Panc1 (cell line): Measurements from ENCODE around the gene CORO1C. TPM values are rescaled to one million over a fixed set of nuclear protein-coding genes. Genes with fewer than 3 reads are reported as not detected.

ENCODE experiments used
- ATAC-seq: fragments of 200-7000 bp; cut with Tn5 transposase; 2 replicates; pipeline ENCODE4 v1.9.1; 2020; ENCODE audit warnings: mild to moderate bottlenecking, moderate library complexity
- BruUV-seq: library from RNA; stranded (reverse); fragments of 400-500 nt; replicated peaks from 2 replicates; lab custom pipeline; 2021; lab: Mats Ljungman, UMichigan
- CTCF ChIA-PET: fragments of 300-600 bp; sonication (Branson Sonifier 250); formaldehyde crosslinking; loops from one replicate; lab custom pipeline; 2022; ENCODE audit warnings: antibody characterized with exemption; lab: Charles Lee
- POLR2A ChIA-PET: fragments of 300-600 bp; sonication (Branson Sonifier 250); formaldehyde crosslinking; loops from one replicate; lab custom pipeline; 2022; ENCODE audit warnings: antibody characterized with exemption; lab: Charles Lee
- DNase-seq: peaks from one replicate; pipeline ENCODE4 v3.0.0-alpha.2; 2010; ENCODE audit warnings: low read depth, low spot score
- H3K27ac ChIP-seq: 2 replicates; pipeline ENCODE4 v1.5.1; 2011; ENCODE audit warnings: mild to moderate bottlenecking, low read length, inconsistent platforms
- H3K27me3 ChIP-seq: fragments of 200-500 bp; sonication (Bioruptor generic); 2 replicates; pipeline ENCODE4 v1.6.0; 2014; ENCODE audit warnings: low read length, inconsistent platforms; ENCODE audit not compliant: control insufficient read depth, insufficient read depth
- H3K36me3 ChIP-seq: fragments of 200-500 bp; sonication (Bioruptor generic); 2 replicates; pipeline ENCODE4 v1.5.1; 2014; ENCODE audit warnings: inconsistent platforms, mild to moderate bottlenecking, low read length, moderate library complexity; ENCODE audit not compliant: control insufficient read depth, insufficient read depth
- H3K4me1 ChIP-seq: 2 replicates; pipeline ENCODE4 v1.5.1; 2011; ENCODE audit warnings: inconsistent platforms, mild to moderate bottlenecking, low read length, moderate library complexity; ENCODE audit not compliant: control insufficient read depth, insufficient read depth
- H3K4me3 ChIP-seq, 2 experiments: 2 replicates each; pipeline ENCODE4 v1.5.1; 2011 to 2012; ENCODE audit warnings: low read depth in 2 of 2, low read length in 2 of 2, mild to moderate bottlenecking in 2 of 2, inconsistent platforms in 1 of 2, moderate library complexity in 1 of 2
- H3K9me3 ChIP-seq: fragments of 200-500 bp; sonication (Bioruptor generic); 2 replicates; pipeline ENCODE4 v1.5.1; 2014; ENCODE audit warnings: low read depth, mild to moderate bottlenecking, inconsistent platforms, low read length, moderate library complexity; ENCODE audit not compliant: control insufficient read depth, insufficient read depth
- CTCF ChIP-seq: fragments of 450-650 bp; IDR thresholded peaks from 2 replicates; pipeline ENCODE4 v1.5.1; 2017; ENCODE audit warnings: mild to moderate bottlenecking
- POLR2AphosphoS5 ChIP-seq: IDR thresholded peaks from 2 replicates; pipeline ENCODE4 v1.6.1; 2012; ENCODE audit warnings: mild to moderate bottlenecking, low read depth, low read length, moderate library complexity
- REST ChIP-seq, 2 experiments: IDR thresholded peaks; 2 replicates each; pipeline ENCODE4 v1.6.1; 2011 to 2012; ENCODE audit warnings: low read depth in 2 of 2, control low read depth in 1 of 2, low read length in 1 of 2, mild to moderate bottlenecking in 1 of 2, moderate library complexity in 1 of 2; ENCODE audit not compliant: insufficient read depth in 1 of 2
- SIN3A ChIP-seq: IDR thresholded peaks from 2 replicates; pipeline ENCODE4 v1.6.1; 2012; ENCODE audit warnings: low read depth, mild to moderate bottlenecking, low read length, moderate library complexity, borderline replicate concordance; ENCODE audit not compliant: insufficient read depth
- TCF7L2 ChIP-seq: IDR thresholded peaks from 2 replicates; pipeline ENCODE4 v1.6.1; 2011; ENCODE audit warnings: mild to moderate bottlenecking, low read depth, low read length, inconsistent platforms
- in situ Hi-C: cut with HindIII; loops from 2 replicates; pipeline ENCODE4 v1.10.0; 2016; ENCODE audit warnings: low sequenced_read_pairs, low pct_unique_long_range_greater_than_20kb
- intact Hi-C: fragments of 100-400 bp; cut with micrococcal nuclease; formaldehyde crosslinking; loops from one replicate; pipeline ENCODE4 v1.10.0; 2022; ENCODE audit not compliant: unreplicated experiment
- total RNA-seq: library from RNA; stranded (reverse); gene quantifications from one replicate; pipeline ENCODE4 v1.2.1, GENCODE V29; 2021; ENCODE audit not compliant: unreplicated experiment

CORO1C gene
- total RNA-seq, 1 experiment from 2014 or later, result 165 TPM

GRCh38 chr12:108642899-108643654 lies 88.2 kb downstream of the CORO1C start:
- ATAC-seq (no peak), DNase-seq (no peak)
- ChIA-PET CTCF (no interaction called here), POLR2A (no interaction called here)
- TF ChIP-seq TCF7L2 (no peak), CTCF (no peak), SIN3A (no peak), REST (IDR thresholded peaks at IDR 0.05; ENCODE audit: insufficient read depth in 1 of 2, low read depth in 2 of 2, low read length in 1 of 2) (no peak), POLR2AphosphoS5 (no peak)
- Histone ChIP-seq H3K4me3 (no peak overlapping the region), H3K27ac (no peak overlapping the region), H3K27me3 (no peaks in the 10 kb centered on the region), H3K36me3 (peaks cover 8% of the 10 kb centered on the region; the same call in 1 of the 2 replicates), H3K9me3 (no peaks in the 10 kb centered on the region), H3K4me1 (no peaks in the 10 kb centered on the region)
- intact Hi-C loops (no loop called here), in situ Hi-C loops (no loop called here)
- BruUV-seq, result no TSS peak

- H3K27me3 ChIP-seq, result no peaks in the 10 kb centered on the region
- H3K4me3 ChIP-seq, result no peak overlapping the region
- no peaks in the 10 kb centered on the region for H3K9me3 ChIP-seq
- no peaks in the 10 kb centered on the region for H3K4me1 ChIP-seq
- H3K27ac ChIP-seq, result no peak overlapping the region
- POLR2A ChIA-PET, result no interaction called here
- CTCF ChIA-PET, result no interaction called here
- intact Hi-C loops, result no loop called here
- DNase-seq (no peak), ATAC-seq (no peak)
- peaks cover 8% of the 10 kb centered on the region; the same call in 1 of the 2 replicates for H3K36me3 ChIP-seq
- TF ChIP-seq SIN3A (no peak), TCF7L2 (no peak), CTCF (no peak), POLR2AphosphoS5 (no peak), REST (IDR thresholded peaks at IDR 0.05; ENCODE audit: insufficient read depth in 1 of 2, low read depth in 2 of 2, low read length in 1 of 2) (no peak)
- in situ Hi-C loops, result no loop called here
- no TSS peak for BruUV-seq
These were observed 88.9 kb downstream of the CORO1C start for GRCh38 chr12:108642269-108642870.
